IPS-20b (cell line): Measurements from ENCODE around the gene NOL9.

Experiments used
- H3K27ac ChIP-seq: one replicate; pipeline ENCODE4 v1.5.1; 2013; ENCODE audit warnings: low read length
- H3K27me3 ChIP-seq: 2 replicates; pipeline ENCODE4 v1.6.1; 2013; ENCODE audit warnings: mild to moderate bottlenecking, low read length, inconsistent platforms; ENCODE audit not compliant: insufficient read depth
- H3K36me3 ChIP-seq: 2 replicates; pipeline ENCODE4 v1.6.1; 2013; ENCODE audit warnings: low read depth, mild to moderate bottlenecking, inconsistent platforms, low read length, moderate library complexity; ENCODE audit not compliant: insufficient read depth
- H3K4me1 ChIP-seq: 2 replicates; pipeline ENCODE4 v1.6.1; 2013; ENCODE audit warnings: mild to moderate bottlenecking, control low read depth, inconsistent platforms, low read length, moderate library complexity; ENCODE audit not compliant: insufficient read depth
- H3K4me3 ChIP-seq: 2 replicates; pipeline ENCODE4 v1.5.1; 2013; ENCODE audit warnings: mild to moderate bottlenecking, low read length, inconsistent platforms
- H3K9ac ChIP-seq: 2 replicates; pipeline ENCODE4 v1.6.1; 2013; ENCODE audit warnings: low read depth, mild to moderate bottlenecking, inconsistent platforms, low read length, moderate library complexity
- H3K9me3 ChIP-seq: 2 replicates; pipeline ENCODE4 v1.6.1; 2013; ENCODE audit warnings: mild to moderate bottlenecking, low read depth, low read length, inconsistent platforms; ENCODE audit not compliant: insufficient read depth

Gene NOL9

DNA sequence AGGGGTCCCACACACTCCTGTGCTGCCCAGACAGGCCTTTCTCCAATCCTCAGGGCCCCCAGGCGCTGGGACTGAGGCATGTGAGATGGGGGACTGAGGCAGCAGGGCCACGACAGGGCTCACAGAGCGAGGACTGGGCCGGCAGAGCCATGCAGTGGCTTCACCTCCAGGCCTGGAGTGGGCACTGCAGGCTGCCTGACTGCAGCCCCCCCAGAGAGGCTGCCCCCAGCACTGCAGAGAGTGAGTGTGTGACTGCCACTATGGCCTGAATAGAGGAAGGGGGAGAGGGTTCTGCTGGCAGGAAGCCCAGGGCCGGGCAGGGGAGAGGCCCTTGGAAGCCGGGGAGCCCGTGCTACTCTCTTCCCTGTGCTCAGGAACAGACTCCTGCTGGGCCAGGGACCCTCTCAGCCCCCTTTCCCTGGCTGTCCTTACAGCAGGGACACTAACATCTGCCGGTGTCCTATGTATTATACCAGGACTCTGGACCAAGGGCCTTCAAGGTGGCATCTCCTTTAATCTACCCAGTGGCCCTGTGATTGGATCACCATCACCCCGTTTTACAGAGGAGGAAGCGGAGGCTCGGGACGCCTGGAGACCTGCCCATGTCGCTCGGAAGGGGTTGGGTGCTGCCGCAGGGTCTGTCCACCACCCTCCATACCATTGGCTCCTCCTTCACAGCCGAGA lies 42.6 kb downstream of the NOL9 start:
- Histone ChIP-seq H3K27me3 (no peaks in the 10 kb centered on the region), H3K4me3 (no peak overlapping the region), H3K4me1 (no peaks in the 10 kb centered on the region), H3K36me3 (no peaks in the 10 kb centered on the region), H3K9ac (no peak overlapping the region), H3K9me3 (no peaks in the 10 kb centered on the region), H3K27ac (no peak overlapping the region)

DNA sequence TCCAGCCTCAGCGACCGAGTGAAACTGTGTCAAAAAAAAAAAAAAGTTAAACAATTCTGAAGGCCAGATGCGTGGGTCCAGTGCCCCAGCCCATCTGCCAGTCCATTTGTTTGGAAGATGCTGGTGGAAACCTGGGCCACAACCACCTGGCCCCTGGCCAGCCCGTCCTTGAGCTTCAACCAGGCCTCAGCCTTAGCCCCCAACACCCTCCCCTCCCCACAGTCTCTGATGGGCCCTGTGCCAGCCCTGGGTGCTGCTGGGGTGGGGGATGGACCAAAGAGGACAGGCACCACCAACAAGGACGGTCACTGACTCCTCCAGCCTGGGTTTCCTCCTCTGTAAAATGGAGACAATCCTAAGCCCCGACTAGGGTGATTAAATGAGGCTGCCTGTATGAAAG lies 43.3 kb downstream of the NOL9 start:
- no peaks in the 10 kb centered on the region for H3K4me1 ChIP-seq
- no peaks in the 10 kb centered on the region for H3K36me3 ChIP-seq
- no peaks in the 10 kb centered on the region for H3K27me3 ChIP-seq
- H3K9ac ChIP-seq: no peak overlapping the region
- no peak overlapping the region for H3K4me3 ChIP-seq
- no peaks in the 10 kb centered on the region for H3K9me3 ChIP-seq
- no peak overlapping the region for H3K27ac ChIP-seq

DNA sequence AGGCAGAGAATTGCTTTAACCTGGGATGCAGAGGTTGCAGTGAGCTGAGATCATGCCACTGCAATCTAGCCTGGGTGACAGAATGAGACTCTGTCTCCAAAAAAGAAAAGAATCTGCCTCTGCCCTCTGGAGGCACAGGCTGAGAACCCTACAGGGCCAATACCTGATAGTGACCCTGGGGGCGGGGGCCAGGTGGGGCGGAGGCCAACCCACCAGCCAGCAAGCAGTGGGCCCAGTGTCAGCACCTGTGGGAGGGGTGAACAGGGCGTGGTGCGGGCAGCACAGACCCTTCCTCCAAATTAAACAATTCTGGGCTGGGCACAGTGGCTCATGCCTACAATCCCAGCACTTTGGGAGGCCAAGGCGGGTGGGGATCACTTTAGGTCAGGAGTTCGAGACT lies 43.8 kb downstream of the NOL9 start:
- Histone ChIP-seq H3K4me1 (no peaks in the 10 kb centered on the region), H3K4me3 (no peak overlapping the region), H3K27ac (no peak overlapping the region), H3K36me3 (no peaks in the 10 kb centered on the region), H3K9ac (no peak overlapping the region), H3K27me3 (no peaks in the 10 kb centered on the region), H3K9me3 (no peaks in the 10 kb centered on the region)

DNA sequence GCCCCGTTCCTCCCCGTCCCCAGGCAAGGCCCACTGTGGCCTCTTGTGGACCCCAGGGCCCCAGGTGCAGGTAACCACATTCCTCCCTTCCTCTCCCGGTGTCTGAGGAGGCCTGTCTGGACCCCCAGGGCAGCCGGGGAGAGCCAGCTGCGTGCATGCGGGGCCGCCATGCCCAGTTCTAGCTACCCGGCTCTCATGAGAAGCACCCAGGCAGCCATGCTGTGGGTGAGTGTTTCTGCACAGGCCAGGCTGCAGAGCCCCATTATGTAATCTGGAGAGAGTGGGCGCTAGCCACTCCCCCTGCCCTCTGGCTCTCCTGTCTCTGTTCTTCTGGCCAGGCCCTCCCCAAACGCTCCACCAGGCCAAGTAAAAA lies 44.4 kb downstream of the NOL9 start:
- H3K4me1 ChIP-seq: no peaks in the 10 kb centered on the region
- no peaks in the 10 kb centered on the region for H3K9me3 ChIP-seq
- no peak overlapping the region for H3K4me3 ChIP-seq
- H3K27me3 ChIP-seq: no peaks in the 10 kb centered on the region
- no peak overlapping the region for H3K27ac ChIP-seq
- H3K36me3 ChIP-seq: no peaks in the 10 kb centered on the region
- H3K9ac ChIP-seq: no peak overlapping the region

DNA sequence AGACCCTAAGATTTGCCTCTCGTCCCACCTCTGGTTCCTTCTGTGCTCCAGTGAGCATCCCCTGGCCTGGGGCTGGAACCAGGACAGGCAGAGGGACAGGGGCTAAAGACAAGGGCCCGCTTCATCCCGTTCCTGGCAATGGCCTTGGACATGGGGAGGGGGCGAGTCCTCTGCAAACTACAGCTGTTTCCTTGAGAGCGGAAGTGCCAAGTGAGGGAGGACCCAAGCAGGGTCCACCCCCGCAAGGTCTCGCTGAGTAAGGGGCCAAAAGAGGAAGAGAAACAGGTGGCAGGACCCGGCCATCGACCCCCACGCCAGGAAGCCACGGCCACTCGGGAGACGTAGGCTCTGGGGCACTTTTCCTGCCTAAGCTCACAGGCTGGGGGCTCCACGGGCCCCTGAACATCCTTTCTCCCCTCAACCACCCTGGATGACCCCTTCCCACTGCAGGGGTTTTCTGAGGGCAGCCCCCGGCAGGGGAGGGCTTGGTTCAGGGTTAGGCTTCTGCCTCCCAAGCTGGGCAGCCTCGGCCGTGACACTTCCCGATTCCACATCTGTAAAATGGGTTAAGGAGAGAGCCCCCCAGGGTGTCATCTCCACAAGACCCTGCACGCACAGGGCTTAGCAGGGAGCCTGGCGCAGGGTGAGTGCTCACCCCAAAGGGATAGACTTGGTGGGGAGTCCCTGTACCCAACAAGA lies 44.9 kb downstream of the NOL9 start:
- H3K9ac ChIP-seq: no peak overlapping the region
- H3K36me3 ChIP-seq: no peaks in the 10 kb centered on the region
- no peak overlapping the region for H3K4me3 ChIP-seq
- no peaks in the 10 kb centered on the region for H3K9me3 ChIP-seq
- H3K27me3 ChIP-seq: no peaks in the 10 kb centered on the region
- no peaks in the 10 kb centered on the region for H3K4me1 ChIP-seq
- no peak overlapping the region for H3K27ac ChIP-seq

DNA sequence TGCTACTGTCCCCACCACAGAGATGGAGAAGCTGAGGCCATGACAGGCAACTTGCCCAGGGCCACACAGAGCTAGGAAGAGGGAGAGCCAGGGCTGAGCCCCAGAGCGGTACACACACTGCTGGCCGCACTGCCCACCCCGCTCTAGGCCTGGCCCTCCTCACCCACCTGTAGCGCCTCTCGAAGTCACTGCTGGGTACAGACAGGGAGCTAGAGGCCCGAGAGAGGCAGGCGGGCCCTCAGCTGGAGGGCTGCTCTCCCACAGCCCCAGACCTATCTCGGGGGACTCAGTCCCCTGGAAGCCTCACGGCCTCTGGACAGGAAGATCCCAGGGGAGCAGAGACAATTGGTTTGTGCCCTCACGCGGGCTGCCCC lies 45.5 kb downstream of the NOL9 start:
- Histone ChIP-seq H3K27me3 (no peaks in the 10 kb centered on the region), H3K4me3 (no peak overlapping the region), H3K9me3 (no peaks in the 10 kb centered on the region), H3K27ac (no peak overlapping the region), H3K9ac (no peak overlapping the region), H3K4me1 (no peaks in the 10 kb centered on the region), H3K36me3 (no peaks in the 10 kb centered on the region)

DNA sequence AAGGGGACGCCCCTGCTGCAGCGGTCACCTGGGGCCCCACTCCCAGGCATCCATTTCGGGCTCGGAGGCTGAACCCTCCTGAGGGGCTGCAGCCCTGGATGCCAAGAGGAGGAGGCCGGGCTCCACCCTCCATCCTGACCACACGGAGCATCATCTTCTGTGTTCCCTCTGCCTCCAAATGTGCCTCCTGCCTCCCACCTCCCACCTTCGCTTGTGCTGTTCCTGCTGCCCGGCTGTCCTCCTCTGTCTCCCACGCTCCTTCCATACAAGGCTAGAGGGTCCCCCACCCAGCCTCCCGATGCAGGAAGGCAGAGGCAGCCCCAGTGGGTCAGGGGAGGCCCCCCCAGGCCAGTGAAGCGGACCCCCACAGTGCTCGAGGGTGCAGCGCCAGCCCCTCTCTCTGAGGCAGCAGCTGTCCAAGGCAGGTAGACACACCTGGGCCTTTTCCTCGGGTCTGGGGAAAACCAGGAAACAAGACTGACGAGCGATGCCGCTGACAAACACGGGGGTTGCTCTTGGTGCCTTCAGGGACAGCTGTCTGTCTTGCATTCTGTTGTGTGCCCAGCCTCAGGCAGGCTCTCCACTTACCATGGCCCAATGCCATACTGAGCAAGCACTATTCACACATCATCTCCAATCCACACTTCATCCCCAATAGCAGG lies 46.0 kb downstream of the NOL9 start:
- no peak overlapping the region for H3K9ac ChIP-seq
- H3K27ac ChIP-seq: no peak overlapping the region
- H3K27me3 ChIP-seq: no peaks in the 10 kb centered on the region
- H3K9me3 ChIP-seq: no peaks in the 10 kb centered on the region
- H3K4me3 ChIP-seq: no peak overlapping the region
- no peaks in the 10 kb centered on the region for H3K4me1 ChIP-seq
- no peaks in the 10 kb centered on the region for H3K36me3 ChIP-seq

DNA sequence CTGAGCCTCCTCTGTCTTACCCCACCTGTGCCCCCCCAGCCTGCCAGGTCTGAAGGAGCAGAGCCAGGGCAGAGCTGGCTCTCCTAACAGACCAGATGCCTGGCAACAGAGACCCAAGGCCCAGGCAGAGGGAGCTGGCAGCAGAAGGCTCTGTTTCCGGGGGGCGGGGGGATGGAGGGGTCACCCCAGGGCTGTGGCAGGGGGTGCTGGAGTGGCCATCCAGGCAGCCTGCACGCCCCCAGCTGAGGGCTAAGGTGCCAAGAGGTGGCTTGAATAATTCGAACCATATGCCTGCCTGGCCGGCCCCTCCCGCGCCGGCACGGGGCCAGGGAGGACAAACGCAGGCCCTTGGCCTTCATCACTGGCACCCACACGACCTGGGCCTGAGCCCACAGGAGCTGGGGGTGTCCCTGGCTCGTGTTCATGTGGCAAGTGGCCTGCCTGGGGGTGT lies 46.8 kb downstream of the NOL9 start:
- Histone ChIP-seq H3K36me3 (no peaks in the 10 kb centered on the region), H3K4me3 (no peak overlapping the region), H3K4me1 (no peaks in the 10 kb centered on the region), H3K27ac (no peak overlapping the region), H3K9me3 (no peaks in the 10 kb centered on the region), H3K9ac (no peak overlapping the region), H3K27me3 (no peaks in the 10 kb centered on the region)

DNA sequence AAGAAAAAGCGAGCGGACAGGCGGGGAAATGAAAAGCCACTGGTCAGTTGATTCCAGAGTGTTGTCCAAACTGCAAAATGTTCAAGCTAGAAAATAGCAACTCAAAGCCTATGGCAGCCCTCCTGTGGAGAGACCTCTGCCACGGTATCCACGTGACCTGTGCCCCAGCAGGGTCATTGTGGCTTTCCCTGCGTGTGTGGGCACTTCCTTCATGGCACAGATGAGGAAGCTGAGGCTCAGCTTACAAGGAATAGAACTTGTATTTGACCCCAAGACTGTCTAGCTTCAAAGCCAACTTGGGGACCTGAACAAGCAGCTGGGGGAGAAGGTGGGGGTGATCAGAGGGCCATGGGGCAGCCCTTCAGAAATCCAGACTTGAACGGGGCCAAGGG lies 47.3 kb downstream of the NOL9 start:
- Histone ChIP-seq H3K4me3 (no peak overlapping the region), H3K27me3 (no peaks in the 10 kb centered on the region), H3K27ac (no peak overlapping the region), H3K4me1 (no peaks in the 10 kb centered on the region), H3K9ac (no peak overlapping the region), H3K9me3 (no peaks in the 10 kb centered on the region), H3K36me3 (no peaks in the 10 kb centered on the region)

DNA sequence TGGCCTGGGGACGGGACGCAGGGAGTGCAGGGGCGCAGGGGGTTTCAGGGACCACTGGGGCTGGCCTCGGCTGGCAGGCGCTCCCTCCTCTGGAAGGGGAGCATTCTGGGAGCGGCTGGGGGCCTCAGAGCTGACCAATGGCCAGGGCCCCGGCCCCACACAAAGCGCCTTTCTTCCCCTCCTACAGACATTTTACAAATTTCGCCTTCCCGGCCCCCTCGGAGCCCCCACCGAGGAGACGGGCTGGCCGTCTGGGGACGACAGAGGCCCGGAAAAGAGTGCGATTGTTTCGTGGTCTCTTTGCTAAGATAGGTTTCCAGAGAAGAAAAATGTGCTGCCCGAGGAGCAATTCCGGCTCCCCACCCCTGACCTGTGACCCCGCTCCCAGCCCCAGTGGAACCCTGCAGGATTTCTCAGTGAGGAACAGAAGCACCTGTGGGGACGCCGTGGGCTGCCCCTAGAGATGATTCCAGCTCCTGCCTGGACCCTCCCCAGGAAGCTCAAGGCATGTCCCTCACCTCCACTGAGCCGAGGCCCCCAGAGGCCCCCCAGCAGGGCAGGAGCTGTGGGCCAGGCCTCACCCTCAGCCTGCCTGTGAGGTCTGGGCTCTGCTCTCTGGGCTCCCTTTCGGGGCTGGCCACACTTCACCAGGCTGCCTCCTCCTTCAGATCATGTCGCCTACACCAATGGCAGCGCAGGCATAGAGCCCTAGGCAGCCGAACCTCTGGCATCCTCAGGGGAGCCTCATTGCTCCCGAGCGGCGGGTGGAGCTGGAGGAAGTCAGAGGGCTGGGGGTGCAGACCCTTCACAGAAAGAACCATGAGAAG lies 47.9 kb downstream of the NOL9 start:
- no peak overlapping the region for H3K4me3 ChIP-seq
- H3K27me3 ChIP-seq: no peaks in the 10 kb centered on the region
- no peaks in the 10 kb centered on the region for H3K36me3 ChIP-seq
- H3K27ac ChIP-seq: no peak overlapping the region
- H3K4me1 ChIP-seq: no peaks in the 10 kb centered on the region
- no peaks in the 10 kb centered on the region for H3K9me3 ChIP-seq
- no peak overlapping the region for H3K9ac ChIP-seq

DNA sequence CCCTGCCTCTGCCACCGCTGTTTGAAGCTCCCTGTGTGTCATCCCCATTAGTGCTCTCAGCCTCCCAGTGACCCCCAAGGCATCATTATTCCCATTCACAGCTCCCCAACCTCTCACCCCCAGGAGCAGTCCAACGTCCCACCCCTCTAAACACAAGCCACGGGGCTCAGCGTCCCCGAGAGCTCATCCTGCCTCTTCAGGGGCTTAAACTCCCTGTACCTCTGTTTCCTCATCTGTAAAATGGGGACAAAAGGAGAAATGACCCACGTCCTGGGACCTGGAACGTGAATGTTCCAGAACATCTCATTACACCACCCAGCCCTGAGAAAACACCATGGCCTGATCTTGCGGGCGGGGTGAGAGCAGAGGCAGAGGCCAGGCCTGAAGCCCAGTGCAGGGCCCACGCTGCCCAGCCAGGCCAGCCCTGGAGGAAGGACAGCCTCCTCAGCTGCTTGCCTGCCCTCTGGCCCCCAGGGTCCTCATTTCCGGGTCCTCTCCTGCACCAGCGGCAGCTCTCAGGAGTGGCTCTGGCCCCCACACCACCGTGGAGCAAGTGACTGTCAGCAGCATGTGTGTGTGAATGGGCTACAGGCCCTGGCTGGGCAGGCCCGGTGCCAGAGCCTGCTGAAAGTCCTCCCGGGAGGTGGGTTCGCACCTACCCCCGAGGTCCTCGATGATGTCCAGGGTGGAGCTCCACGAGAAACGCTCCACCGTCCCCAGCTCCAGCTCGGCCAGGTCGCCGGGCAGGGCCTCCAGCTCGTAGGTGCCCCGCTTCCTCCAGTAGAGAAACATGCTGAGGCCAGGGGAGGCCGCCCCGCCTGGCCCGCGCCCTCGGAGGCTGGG lies 48.7 kb downstream of the NOL9 start:
- Histone ChIP-seq H3K4me1 (no peaks in the 10 kb centered on the region), H3K36me3 (no peaks in the 10 kb centered on the region), H3K27me3 (no peaks in the 10 kb centered on the region), H3K9ac (no peak overlapping the region), H3K27ac (no peak overlapping the region), H3K4me3 (no peak overlapping the region), H3K9me3 (no peaks in the 10 kb centered on the region)
